ENCODE data around the gene TRAK2.

The TRAK2 gene

GRCh38 chr2:201413552-201413951, 37.7 kb downstream of the TRAK2 start:
- TF ChIP-seq CTCF (IDR thresholded peaks at IDR 0.05; ENCODE audit: insufficient read depth, low read depth, low read length, missing control alignments) = no peak
- no peak overlapping the region for H3K4me3 ChIP-seq (ENCODE audit: low read depth, low read length)
- peak; percentile 5 for DNase-seq (ENCODE audit: low read depth)

- DNase-seq (ENCODE audit: low read depth) = no peak
- H3K4me3 ChIP-seq (ENCODE audit: low read depth, low read length) = no peak overlapping the region
- TF ChIP-seq CTCF (IDR thresholded peaks at IDR 0.05; ENCODE audit: insufficient read depth, low read depth, low read length, missing control alignments) = no peak
These were observed 38.1 kb downstream of the TRAK2 start for GRCh38 chr2:201413143-201413542.

- H3K4me3 ChIP-seq (ENCODE audit: low read depth, low read length) = no peak overlapping the region
- no peak for TF ChIP-seq CTCF (IDR thresholded peaks at IDR 0.05; ENCODE audit: insufficient read depth, low read depth, low read length, missing control alignments)
These were observed 39.8 kb downstream of the TRAK2 start for GRCh38 chr2:201411421-201411820.

GRCh38 chr2:201408931-201409330, 42.3 kb downstream of the TRAK2 start:
- DNase-seq (ENCODE audit: low read depth) = no peak
- no peak overlapping the region for H3K4me3 ChIP-seq (ENCODE audit: low read depth, low read length)

More at GRCh38 chr2:201411421-201411820, 39.8 kb downstream of the TRAK2 start:
- DNase-seq (ENCODE audit: low read depth) = no peak

GRCh38 chr2:201407265-201407664, 44.0 kb downstream of the TRAK2 start:
- TF ChIP-seq CTCF (IDR thresholded peaks at IDR 0.05; ENCODE audit: insufficient read depth, low read depth, low read length, missing control alignments) = no peak
- DNase-seq (ENCODE audit: low read depth) = no peak
- no peak overlapping the region for H3K4me3 ChIP-seq (ENCODE audit: low read depth, low read length)

More at GRCh38 chr2:201408931-201409330, 42.3 kb downstream of the TRAK2 start:
- no peak for TF ChIP-seq CTCF (IDR thresholded peaks at IDR 0.05; ENCODE audit: insufficient read depth, low read depth, low read length, missing control alignments)

- no peak for TF ChIP-seq CTCF (IDR thresholded peaks at IDR 0.05; ENCODE audit: insufficient read depth, low read depth, low read length, missing control alignments)
- no peak overlapping the region for H3K4me3 ChIP-seq (ENCODE audit: low read depth, low read length)
- no peak for DNase-seq (ENCODE audit: low read depth)
These were observed 45.1 kb downstream of the TRAK2 start for GRCh38 chr2:201406077-201406662.

GRCh38 chr2:201404699-201405280, 46.5 kb downstream of the TRAK2 start:
- TF ChIP-seq CTCF (IDR thresholded peaks at IDR 0.05; ENCODE audit: insufficient read depth, low read depth, low read length, missing control alignments) = no peak
- DNase-seq (ENCODE audit: low read depth) = peak; percentile 3

More at GRCh38 chr2:201404699-201405280, 46.5 kb downstream of the TRAK2 start:
- no peak overlapping the region for H3K4me3 ChIP-seq (ENCODE audit: low read depth, low read length)

Measured in GM12865 (cell line).